Endothelial cell (in vitro differentiated cells): Measurements from ENCODE around the gene DIS3L2. TPM values are rescaled to one million over a fixed set of nuclear protein-coding genes. Genes with fewer than 3 reads are reported as not detected.
A peak's percentile ranks its signal among the peaks of the same experiment; 100 is the strongest.

Experiments
- DNase-seq: peaks from one replicate; pipeline ENCODE4 v3.0.0; 2021; ENCODE audit warnings: low spot score
- H3K27ac Mint-ChIP-seq: one replicate; pipeline ENCODE4 v1.8.0; 2021; ENCODE audit warnings: mixed read lengths, inconsistent platforms; ENCODE audit not compliant: unreplicated experiment
- H3K27me3 Mint-ChIP-seq: one replicate; pipeline ENCODE4 v1.8.0; 2021; ENCODE audit warnings: mild to moderate bottlenecking, moderate library complexity, mixed read lengths, inconsistent platforms; ENCODE audit not compliant: unreplicated experiment
- H3K36me3 Mint-ChIP-seq: one replicate; pipeline ENCODE4 v1.8.0; 2021; ENCODE audit warnings: mild to moderate bottlenecking, low read depth, mixed read lengths, inconsistent platforms; ENCODE audit not compliant: unreplicated experiment
- H3K4me1 Mint-ChIP-seq: one replicate; pipeline ENCODE4 v1.8.0; 2021; ENCODE audit warnings: mild to moderate bottlenecking, mixed read lengths, inconsistent platforms; ENCODE audit not compliant: unreplicated experiment
- H3K4me3 Mint-ChIP-seq: one replicate; pipeline ENCODE4 v1.8.0; 2021; ENCODE audit warnings: mild to moderate bottlenecking, mixed read lengths, inconsistent platforms; ENCODE audit not compliant: unreplicated experiment
- H3K9me3 Mint-ChIP-seq: one replicate; pipeline ENCODE4 v1.8.0; 2021; ENCODE audit warnings: mixed read lengths, inconsistent platforms; ENCODE audit not compliant: unreplicated experiment
- total RNA-seq: library from RNA; stranded (reverse); fragmentation: NEBNext Ultra II Directional; extraction: Animal tissue kit (Norgen Biotek cat#: 25700); gene quantifications from one replicate; pipeline ENCODE4 v1.2.1, GENCODE V29; 2021; ENCODE audit not compliant: unreplicated experiment
- TF ChIP-seq, protein P1 (sequence below): fragments of 200-600 bp; sonication (generic); IDR thresholded peaks from one replicate; pipeline ENCODE4 v1.5.0; 2021; ENCODE audit warnings: antibody characterized with exemption; ENCODE audit not compliant: unreplicated experiment

DIS3L2 gene
- total RNA-seq, 1 donor from 2014 or later, result 42.1 TPM

DNA sequence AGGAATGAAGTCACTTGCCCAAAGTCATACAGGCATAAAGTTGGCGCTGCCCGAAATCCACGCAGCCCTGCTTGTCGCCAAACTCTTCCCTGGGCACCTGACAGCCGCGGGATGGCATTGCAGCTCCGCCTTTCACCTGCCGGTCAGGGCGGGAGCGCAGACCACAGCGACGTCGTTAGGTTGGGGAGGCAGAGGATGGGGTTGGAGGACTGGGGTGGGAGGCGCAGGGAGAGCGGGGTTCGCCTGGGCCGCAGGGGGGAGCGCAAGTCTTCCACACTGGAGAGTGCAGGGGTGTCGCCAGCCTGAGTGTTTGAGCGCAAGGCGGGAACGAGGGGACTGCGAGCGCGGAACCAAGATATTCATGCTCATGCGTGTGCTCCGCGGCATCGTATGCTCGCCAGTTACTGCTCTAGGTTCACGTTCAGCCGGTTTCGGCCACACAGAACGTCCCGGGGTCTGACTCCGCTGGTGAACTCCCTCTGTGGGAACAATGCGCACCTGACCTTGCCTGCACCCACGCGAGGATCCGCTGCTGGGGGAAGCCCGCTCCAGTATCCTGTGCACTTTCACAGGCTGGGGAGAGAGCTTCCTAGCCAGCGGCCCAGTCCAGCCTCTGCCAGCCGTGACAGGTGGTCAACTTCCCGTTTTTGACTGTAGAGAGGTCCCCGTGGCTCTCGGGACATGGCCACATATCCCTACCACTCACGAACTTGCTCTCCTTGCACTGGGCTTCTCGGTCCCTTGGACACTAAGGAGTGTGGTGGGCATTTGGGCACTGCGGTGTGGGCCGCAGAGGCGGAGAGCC, 34.5 kb upstream of the DIS3L2 start:
- H3K27me3 Mint-ChIP-seq, result peaks cover 12% of the 10 kb centered on the region
- H3K36me3 Mint-ChIP-seq, result peaks cover 8% of the 10 kb centered on the region
- TF ChIP-seq, protein P1, sequence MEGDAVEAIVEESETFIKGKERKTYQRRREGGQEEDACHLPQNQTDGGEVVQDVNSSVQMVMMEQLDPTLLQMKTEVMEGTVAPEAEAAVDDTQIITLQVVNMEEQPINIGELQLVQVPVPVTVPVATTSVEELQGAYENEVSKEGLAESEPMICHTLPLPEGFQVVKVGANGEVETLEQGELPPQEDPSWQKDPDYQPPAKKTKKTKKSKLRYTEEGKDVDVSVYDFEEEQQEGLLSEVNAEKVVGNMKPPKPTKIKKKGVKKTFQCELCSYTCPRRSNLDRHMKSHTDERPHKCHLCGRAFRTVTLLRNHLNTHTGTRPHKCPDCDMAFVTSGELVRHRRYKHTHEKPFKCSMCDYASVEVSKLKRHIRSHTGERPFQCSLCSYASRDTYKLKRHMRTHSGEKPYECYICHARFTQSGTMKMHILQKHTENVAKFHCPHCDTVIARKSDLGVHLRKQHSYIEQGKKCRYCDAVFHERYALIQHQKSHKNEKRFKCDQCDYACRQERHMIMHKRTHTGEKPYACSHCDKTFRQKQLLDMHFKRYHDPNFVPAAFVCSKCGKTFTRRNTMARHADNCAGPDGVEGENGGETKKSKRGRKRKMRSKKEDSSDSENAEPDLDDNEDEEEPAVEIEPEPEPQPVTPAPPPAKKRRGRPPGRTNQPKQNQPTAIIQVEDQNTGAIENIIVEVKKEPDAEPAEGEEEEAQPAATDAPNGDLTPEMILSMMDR, result no peak
- H3K4me3 Mint-ChIP-seq, result peak overlapping the region; percentile 81
- H3K27ac Mint-ChIP-seq, result peak overlapping the region; percentile 58
- no peaks in the 10 kb centered on the region for H3K9me3 Mint-ChIP-seq
- peaks cover 37% of the 10 kb centered on the region for H3K4me1 Mint-ChIP-seq
- DNase-seq, result no peak

DNA sequence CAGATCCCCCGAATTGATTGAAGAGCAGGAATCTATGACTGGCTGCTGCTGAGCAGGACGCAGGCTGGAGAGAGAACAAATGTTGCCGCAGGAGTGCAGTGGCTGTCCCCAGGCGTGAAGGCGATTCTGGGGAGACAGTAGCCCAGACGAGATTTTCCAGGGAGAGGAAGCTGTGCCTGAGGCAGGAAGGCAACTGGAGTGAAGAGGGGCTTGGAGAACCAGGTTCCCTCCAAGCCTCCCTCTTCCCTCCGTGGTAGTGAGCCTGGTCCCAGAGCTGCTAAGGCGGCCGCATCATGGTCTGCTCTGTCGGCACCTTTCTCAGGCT, 34.0 kb upstream of the DIS3L2 start:
- Mint-ChIP-seq H3K9me3 (no peaks in the 10 kb centered on the region), H3K27me3 (peaks cover 12% of the 10 kb centered on the region), H3K27ac (peak overlapping the region; percentile 58), H3K4me3 (peak overlapping the region; percentile 81), H3K4me1 (peaks cover 37% of the 10 kb centered on the region), H3K36me3 (peaks cover 8% of the 10 kb centered on the region)
- TF ChIP-seq, protein P1, result no peak
- no peak for DNase-seq

DNA sequence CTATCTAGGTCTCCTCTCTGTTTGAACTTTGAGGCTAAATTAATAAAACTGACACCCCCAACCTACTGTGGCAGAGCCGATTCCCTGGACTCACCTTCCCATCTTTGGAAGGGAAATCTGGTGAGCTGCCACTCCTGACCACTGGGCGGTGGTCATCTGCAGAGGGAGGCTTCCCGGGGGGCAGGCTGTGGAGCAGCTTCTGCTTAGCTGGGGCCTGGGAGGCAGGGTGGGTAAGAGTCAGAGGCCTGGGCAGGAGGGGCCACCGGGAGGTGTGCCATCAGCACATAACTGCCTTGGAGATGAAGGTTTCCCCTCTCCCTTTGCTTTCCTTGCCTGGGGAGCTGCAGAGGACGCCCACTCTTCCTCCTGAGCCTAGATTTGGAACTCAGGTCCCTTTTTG, 33.0 kb upstream of the DIS3L2 start:
- peak; percentile 42 for DNase-seq
- H3K9me3 Mint-ChIP-seq, result no peaks in the 10 kb centered on the region
- H3K4me3 Mint-ChIP-seq, result no peak overlapping the region

DNA sequence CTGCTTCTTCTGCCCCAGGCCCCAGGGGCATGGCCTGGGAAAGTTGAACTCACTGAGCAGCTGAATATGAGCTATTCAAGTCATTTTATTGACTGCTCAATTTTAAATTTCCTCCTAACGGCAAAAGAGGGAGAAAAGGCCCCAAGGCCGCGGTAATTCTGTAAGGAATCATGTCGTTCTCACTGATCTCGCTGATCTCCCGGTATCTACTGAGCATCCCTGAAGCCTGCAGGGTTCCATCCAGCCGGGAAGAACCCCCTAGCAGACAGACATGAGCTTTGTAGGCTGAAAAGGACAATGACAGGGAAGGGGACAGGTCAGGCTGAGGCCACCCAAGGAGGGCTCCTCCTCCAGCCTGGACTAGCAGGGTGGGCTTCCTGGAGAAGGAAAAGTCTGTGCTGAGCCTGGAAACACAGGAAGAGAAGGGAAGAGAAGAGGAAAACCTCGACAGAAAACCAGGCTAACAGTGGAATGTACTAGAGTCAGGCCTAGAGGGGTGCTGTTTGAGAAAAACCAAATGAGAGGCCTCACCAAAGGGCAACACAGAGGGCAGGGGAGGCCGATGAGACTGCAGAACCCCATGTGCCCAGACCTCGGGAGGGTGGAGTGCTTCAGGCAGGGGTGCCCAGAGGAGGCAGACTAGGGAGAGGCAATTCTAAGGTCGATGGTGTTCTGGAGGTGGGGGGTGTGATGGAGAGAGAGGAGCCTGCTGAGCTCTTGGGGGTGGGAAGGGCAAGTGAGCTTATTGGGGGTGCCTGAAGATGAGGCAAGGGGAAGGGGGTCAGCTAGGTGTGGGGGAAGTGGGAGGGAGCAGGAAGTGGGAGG, 32.4 kb upstream of the DIS3L2 start:
- Mint-ChIP-seq H3K4me3 (no peak overlapping the region), H3K27ac (no peak overlapping the region), H3K9me3 (no peaks in the 10 kb centered on the region), H3K27me3 (peaks cover 12% of the 10 kb centered on the region), H3K4me1 (peaks cover 35% of the 10 kb centered on the region), H3K36me3 (peaks cover 3% of the 10 kb centered on the region)
- DNase-seq, result no peak
- TF ChIP-seq, protein P1, result no peak

More for the DNA sequence above, 33.0 kb upstream of the DIS3L2 start:
- peaks cover 8% of the 10 kb centered on the region for H3K36me3 Mint-ChIP-seq
- H3K27ac Mint-ChIP-seq, result no peak overlapping the region
- TF ChIP-seq, protein P1, result no peak
- H3K27me3 Mint-ChIP-seq, result peaks cover 12% of the 10 kb centered on the region
- peaks cover 37% of the 10 kb centered on the region for H3K4me1 Mint-ChIP-seq
